CD1c-positive myeloid dendritic cell (primary cell): ENCODE measurements around the gene ZNF618.

Experiments
- DNase-seq: peaks from one replicate; pipeline ENCODE4 v3.0.0-alpha.2; 2016; ENCODE audit errors: extremely low spot score

ZNF618 gene

GRCh38 chr9:114059047-114059803 lies 183.1 kb downstream of the ZNF618 start:
- DNase-seq, result no peak

- DNase-seq, result no peak
Observed at GRCh38 chr9:114060070-114060469, 184.0 kb downstream of the ZNF618 start.

- no peak for DNase-seq
Observed at GRCh38 chr9:114060711-114061110, 184.6 kb downstream of the ZNF618 start.

- no peak for DNase-seq
Observed at GRCh38 chr9:114061292-114061691, 185.2 kb downstream of the ZNF618 start.

GRCh38 chr9:114061830-114062474 lies 185.8 kb downstream of the ZNF618 start:
- no peak for DNase-seq

- DNase-seq, result no peak
Observed at GRCh38 chr9:114065304-114065703, 189.2 kb downstream of the ZNF618 start.

GRCh38 chr9:114069476-114070187 lies 193.5 kb downstream of the ZNF618 start:
- DNase-seq, result no peak

- DNase-seq, result no peak
Observed at GRCh38 chr9:114070188-114071103, 194.3 kb downstream of the ZNF618 start.

GRCh38 chr9:114071197-114071795 lies 195.2 kb downstream of the ZNF618 start:
- no peak for DNase-seq

- no peak for DNase-seq
Observed at GRCh38 chr9:114072184-114073140, 196.4 kb downstream of the ZNF618 start.

GRCh38 chr9:114075602-114076001 lies 199.5 kb downstream of the ZNF618 start:
- no peak for DNase-seq

- DNase-seq, result no peak
Observed at GRCh38 chr9:114076237-114077161, 200.4 kb downstream of the ZNF618 start.

GRCh38 chr9:114077162-114077837 lies 201.2 kb downstream of the ZNF618 start:
- DNase-seq, result no peak

GRCh38 chr9:114078021-114078780 lies 202.1 kb downstream of the ZNF618 start, which contains the start of gene AMBP:
AMBP (minus strand) TSS chr9:114078300; CDS start chr9:114078209, 91 bp downstream.
- DNase-seq, result no peak

- no peak for DNase-seq
Observed at GRCh38 chr9:114078781-114079156, 202.7 kb downstream of the ZNF618 start.

- no peak for DNase-seq
Observed at GRCh38 chr9:114080195-114080772, 204.2 kb downstream of the ZNF618 start.

- DNase-seq, result no peak
Observed at GRCh38 chr9:114080773-114081440, 204.8 kb downstream of the ZNF618 start.
